ENCODE measurements around the gene HTR7.

HTR7 gene

GRCh38 chr10:90806677-90807076 lies 51.2 kb downstream of the HTR7 start:
- no peak for FAIRE-seq
- DNase-seq (ENCODE audit: low spot score): no peak

GRCh38 chr10:90805206-90805605 lies 52.6 kb downstream of the HTR7 start:
- DNase-seq (ENCODE audit: low spot score): no peak
- FAIRE-seq: no peak

GRCh38 chr10:90804354-90804753 lies 53.5 kb downstream of the HTR7 start:
- no peak for FAIRE-seq

GRCh38 chr10:90801608-90802007 lies 56.2 kb downstream of the HTR7 start:
- DNase-seq (ENCODE audit: low spot score) (no peak), FAIRE-seq (no peak)

More at GRCh38 chr10:90804354-90804753, 53.5 kb downstream of the HTR7 start:
- no peak for DNase-seq (ENCODE audit: low spot score)

- FAIRE-seq (no peak), DNase-seq (ENCODE audit: low spot score) (no peak)
Observed at GRCh38 chr10:90800232-90800796, 57.5 kb downstream of the HTR7 start.

- FAIRE-seq (no peak), DNase-seq (ENCODE audit: low spot score) (no peak)
Observed at GRCh38 chr10:90799172-90799571, 58.7 kb downstream of the HTR7 start.

DNA sequence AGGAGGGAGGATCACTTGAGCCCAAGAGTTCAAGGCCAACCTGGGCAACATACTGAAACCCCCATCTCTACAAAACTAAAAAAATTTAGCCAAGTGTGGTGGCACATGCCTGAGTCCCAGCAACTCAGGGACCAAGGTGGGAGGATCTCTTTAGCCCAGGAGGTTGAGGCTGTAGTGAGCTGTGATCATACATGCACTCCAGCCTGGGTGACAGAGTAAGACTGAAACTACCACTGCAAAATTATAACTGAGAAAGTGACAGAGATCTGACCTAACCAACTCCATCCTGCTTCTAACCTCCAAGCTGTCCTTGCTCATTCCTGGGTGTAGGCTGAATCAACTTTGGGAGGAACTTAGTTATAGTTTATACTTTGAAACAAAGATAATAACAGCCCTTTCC lies 59.4 kb downstream of the HTR7 start:
- FAIRE-seq (no peak), DNase-seq (ENCODE audit: low spot score) (no peak)

- DNase-seq (ENCODE audit: low spot score): no peak
- no peak for FAIRE-seq
Observed at GRCh38 chr10:90790422-90790821, 67.4 kb downstream of the HTR7 start.

- DNase-seq (ENCODE audit: low spot score): no peak
- FAIRE-seq: no peak
Observed at GRCh38 chr10:90788968-90789367, 68.9 kb downstream of the HTR7 start.

DNA sequence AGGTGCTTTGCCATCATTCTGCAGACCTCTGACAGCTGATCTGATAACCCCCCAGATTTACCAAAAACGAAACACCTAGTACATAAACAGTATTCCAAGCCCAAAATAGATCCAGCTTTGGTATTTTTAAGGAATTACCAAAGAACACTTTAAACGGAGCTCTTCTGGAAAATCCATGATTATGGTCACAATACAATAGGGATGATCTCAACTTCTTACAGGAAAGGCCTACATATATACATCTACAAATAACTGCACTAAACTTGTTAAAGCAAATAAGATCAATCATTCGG lies 69.7 kb downstream of the HTR7 start:
- DNase-seq (ENCODE audit: low spot score) (no peak), FAIRE-seq (no peak)

- DNase-seq (ENCODE audit: low spot score) (peak; percentile 46), FAIRE-seq (no peak)
Observed at GRCh38 chr10:90787393-90788198, 70.2 kb downstream of the HTR7 start.

DNA sequence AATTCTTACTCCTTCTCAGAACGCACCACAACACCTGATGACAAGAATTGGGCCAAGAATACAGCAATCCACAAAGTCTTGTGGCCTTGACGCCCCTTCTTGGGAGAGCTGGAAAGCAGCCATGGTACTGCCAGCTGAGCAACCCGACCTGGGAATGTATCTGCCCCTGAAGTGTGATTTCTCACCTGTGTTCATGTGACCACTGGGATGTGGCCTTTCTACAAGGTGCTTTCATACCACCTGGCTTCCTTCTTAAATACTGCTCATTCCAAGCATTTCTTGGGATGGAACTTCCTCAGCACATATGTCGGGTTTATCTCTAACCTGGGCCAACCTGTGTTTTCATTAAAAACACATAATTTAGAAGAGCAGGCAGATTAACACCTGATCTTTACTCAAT lies 72.1 kb downstream of the HTR7 start:
- DNase-seq (ENCODE audit: low spot score): no peak
- no peak for FAIRE-seq

DNA sequence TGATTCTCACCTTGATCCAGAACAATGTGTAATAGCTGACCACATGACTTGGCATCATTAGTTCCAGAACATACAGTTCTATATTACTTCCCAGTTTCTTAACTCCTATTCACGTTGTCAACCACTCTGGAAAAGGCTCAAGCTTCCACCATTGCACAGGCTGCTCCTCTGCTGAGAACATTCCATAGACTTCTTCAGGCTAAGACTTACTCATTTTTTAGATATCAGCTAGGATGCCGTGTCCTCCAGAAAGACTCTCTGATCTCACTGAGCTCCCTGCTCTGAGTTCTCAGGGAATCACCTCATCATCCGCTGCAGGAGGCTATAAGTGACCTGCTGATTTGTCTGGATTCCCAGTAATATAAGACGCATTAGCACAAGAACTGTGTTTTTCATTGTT lies 73.1 kb downstream of the HTR7 start:
- DNase-seq (ENCODE audit: low spot score) (no peak), FAIRE-seq (no peak)

GRCh38 chr10:90780488-90780887 lies 77.4 kb downstream of the HTR7 start:
- DNase-seq (ENCODE audit: low spot score): no peak
- no peak for FAIRE-seq

GRCh38 chr10:90779548-90779947 lies 78.3 kb downstream of the HTR7 start:
- peak; percentile 10 for DNase-seq (ENCODE audit: low spot score)
- no peak for FAIRE-seq

- DNase-seq (ENCODE audit: low spot score) (no peak), FAIRE-seq (no peak)
Observed at GRCh38 chr10:90777621-90778020, 80.2 kb downstream of the HTR7 start.

DNA sequence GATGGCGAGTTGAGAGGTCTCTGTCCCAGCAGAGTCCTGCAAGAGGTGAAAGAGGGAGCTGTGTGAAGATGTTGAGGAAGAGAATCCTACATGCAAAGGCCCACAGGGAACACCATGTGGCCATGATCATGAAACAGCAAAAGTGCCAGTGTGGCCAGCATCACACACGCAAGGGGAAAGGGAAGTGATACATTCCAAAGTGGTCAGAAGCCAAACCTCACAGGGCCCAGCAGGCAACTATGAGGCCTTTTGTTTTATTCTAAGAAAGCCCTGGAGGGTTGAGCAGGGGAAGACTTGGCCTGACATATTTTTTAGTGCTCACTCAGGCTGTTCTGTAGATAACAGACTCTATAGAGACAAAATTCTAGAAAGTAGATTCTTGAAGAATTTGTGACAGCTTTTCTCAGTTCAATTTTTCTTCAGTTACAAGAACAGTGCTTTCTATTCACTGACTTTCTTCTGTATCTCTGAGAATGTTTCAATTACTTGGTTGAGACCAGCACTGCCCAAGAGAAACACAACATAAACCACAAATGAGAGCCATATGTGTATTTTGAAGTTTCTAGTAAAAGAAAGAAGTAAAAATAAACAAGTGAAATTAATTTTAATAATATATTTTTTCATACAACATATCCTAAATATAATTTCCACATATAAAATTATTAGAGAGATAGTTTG lies 82.3 kb downstream of the HTR7 start:
- FAIRE-seq: no peak
- no peak for DNase-seq (ENCODE audit: low spot score)

DNA sequence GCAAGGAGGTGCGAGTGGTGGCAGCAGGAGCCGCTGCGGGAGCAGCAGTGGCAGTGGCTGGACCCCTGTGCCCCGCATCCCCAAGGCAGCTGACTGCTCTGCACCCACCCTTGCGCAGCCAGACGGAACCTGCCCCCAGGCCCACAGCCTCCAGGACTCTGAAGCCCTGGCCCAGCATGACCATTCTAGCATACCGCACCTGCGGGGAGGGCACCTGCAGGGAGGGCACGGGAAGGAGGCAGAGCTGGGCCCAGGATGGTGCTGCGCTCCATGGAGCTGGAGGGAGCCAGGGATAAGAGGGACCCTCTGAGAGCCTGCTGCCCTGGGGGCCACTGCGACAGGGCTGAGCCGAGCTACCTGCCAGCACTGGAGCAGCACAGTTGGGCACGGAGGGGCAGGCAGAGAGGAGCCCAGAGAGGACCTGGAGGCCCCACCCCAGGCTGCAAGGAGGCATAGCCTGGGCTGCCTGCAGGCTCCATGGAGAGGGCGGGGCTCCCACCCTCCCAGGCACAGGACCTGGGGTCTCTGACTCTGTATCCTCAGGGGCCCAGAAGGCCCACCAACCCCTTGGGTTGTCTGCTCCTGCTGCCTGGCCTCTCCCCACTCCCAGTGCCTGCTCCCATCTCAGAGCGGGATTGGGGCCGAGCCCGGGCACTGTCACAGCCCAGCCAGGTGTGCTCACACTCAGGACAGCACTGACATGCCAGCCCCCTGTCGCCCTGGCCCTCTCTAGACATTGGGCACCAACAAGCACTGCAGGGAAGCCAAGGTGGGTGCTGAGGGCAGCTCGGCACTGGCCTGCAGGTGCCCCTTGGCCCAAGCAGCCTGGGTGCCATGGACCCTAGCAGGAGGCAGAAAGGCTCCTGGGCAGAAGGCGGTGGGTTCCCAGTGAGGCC lies 87.6 kb downstream of the HTR7 start:
- FAIRE-seq (no peak), DNase-seq (ENCODE audit: low spot score) (no peak)

DNA sequence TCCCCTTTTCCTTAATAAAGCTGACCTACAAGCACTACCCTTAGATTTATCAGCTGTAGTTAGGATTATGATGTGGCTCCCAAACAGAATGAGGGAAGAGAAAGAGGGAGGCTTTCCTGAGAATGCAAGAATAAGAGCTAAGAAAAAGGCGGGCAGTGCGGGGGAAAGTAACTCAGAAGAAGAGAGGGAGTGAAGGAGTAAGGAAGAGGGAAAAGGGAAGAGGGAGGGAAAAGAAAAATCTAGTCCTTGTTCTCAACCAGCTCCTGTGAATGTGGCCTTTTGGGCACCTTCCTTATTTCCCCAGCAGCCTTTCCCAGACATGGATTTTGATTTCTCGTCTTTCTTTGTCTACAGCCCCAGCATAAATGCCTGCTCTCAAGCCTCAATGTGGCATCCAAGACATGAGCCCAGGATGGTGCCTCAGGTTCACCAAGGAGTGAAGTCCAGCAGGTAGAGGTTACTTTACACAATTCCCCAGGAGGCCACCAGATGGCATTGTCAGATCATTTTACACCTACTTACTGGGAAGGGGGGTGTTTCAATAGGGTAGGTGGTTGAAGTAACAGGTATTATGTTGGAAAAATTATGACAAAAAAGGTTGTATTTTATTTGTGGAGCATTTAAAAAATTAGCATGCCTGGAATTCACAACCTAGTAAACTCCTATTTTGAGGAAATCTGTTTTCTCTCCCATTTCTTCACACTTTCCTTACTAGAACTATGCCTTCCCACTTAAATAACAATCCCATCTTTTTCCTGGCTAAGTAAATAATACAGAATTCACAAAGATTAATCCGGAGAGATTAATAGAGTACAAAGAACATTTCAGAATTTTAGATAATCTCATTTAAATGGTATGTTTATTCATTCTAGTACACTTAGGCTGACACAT lies 106.5 kb downstream of the HTR7 start:
- DNase-seq (ENCODE audit: low spot score) (peak; percentile 44), FAIRE-seq (no peak)

DNA sequence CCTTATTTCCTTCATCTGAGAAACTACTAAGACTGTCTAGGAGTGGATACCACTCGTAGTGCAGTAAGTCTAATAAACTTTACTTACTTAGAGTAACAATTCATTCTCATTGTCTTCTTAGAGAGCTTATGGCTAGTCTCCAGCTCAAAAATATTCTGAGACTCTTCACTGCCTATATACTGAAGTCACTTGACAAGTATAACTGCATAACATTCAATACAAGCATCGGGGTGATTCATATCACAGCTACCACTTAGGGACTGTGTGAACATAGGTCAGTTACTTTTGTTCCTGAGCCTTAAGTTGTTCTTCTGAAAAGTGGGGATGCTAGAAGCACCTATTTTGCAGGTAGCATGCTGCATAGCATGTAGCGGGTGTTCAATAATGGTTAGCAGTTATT lies 111.0 kb downstream of the HTR7 start:
- no peak for FAIRE-seq

DNA sequence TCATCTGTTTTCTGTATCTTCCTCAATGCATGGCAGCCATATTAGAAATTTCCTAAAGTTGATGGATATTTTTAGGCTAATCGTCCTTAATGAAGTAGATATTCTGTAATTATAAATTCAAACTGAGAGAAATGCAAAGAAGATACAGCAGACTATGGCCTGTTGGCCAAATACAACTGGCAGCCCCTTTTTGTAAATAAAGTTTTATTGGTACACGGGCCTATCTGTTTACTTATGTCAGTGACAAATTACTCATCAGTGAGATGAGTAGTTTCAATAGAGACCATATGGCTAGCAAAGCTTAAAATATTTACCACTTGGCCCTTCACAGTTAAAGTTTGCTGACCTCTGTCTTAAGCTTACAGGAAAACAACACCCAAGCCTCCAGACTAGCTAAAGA lies 112.3 kb downstream of the HTR7 start:
- FAIRE-seq: no peak

More for the DNA sequence above, 111.0 kb downstream of the HTR7 start:
- DNase-seq (ENCODE audit: low spot score): no peak

More for the DNA sequence above, 112.3 kb downstream of the HTR7 start:
- DNase-seq (ENCODE audit: low spot score): no peak
